Activated naive CD4-positive, alpha-beta T cell treated with anti-CD3 and anti-CD28 coated beads, Interleukin-2, amount 10 ng/mL, durations not matched to agents 5 hours and 36 hours (primary cell): ENCODE measurements around the gene PTGES2. TPM values are rescaled to one million over a fixed set of nuclear protein-coding genes. Genes with fewer than 3 reads are reported as not detected.

Experiments
- total RNA-seq, 2 experiments: library from RNA; stranded (reverse); gene quantifications; one replicate each; pipeline ENCODE4 v1.2.3, GENCODE V29; 2021

The PTGES2 gene
- total RNA-seq, result 10 to 100 TPM; 44.6 to 50.5 TPM

DNA sequence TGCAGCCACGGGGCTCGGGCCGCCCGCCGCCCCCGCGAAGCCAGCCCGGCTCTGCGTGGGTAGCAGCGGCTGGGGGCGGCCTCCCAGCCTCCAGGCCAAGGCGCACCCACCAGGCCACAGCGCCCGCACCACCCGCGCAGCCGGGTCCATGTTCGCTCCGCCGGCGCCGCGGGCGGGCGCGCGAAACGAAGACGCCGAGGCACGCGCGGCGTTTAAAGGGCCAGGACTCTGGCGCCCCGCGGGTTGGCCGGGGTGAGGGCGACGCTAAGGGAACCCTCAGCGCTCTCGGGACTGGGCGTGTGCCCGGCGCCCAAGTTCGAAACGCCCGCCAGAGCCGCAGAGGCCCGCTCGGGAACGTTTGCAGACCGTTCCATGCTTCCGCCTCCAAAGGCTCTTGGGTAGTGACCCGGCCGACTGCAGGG is at the start of gene PTGES2:
Gene PTGES2, minus strand, starts transcription at position 162 of the 422 bp plus-strand sequence. Its CDS starts 12 bp downstream, at position 150.

DNA sequence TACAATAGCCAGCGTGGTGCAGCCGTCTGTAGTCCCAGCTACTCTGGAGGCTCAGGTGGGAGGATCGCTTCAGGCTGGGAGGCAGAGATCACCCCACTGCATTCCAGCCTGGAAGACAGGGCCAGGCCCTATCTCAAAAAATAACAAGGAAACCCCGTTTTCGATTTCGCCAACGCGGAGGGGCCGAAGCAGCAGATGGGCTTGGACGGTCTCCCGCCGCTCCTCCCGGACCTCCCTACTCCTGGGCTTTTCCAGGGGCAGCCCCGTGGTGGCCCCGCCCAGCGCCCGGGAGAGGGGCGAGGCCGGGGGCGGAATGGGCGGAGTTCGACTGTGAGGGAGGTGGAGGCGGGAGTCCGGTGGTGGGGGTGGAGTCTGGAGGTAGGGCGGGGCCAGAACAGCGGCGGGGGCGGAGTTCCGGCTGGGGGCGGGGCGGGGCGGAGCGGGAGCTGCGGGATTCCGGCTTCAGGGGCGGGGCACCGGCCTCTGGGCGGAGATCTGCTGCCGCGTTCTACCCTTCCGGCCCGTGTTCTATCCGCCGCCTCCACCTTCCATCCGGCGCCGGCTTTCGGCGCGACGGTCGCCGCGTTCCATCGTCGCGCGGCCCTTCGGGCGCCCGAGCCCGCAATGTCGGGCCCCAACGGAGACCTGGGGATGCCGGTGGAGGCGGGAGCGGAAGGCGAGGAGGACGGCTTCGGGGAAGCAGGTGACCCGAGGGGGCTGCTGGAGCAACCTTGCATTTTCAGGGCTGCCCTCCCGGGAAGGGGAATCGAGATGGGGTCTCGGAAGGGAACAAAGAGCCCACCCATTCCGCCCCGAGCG is 32.5 kb upstream of the PTGES2 start, which contains the start of gene BBLN:
Gene BBLN, plus strand, starts transcription at position 482 of the 819 bp plus-strand sequence. Its CDS starts 143 bp downstream, at position 625.

DNA sequence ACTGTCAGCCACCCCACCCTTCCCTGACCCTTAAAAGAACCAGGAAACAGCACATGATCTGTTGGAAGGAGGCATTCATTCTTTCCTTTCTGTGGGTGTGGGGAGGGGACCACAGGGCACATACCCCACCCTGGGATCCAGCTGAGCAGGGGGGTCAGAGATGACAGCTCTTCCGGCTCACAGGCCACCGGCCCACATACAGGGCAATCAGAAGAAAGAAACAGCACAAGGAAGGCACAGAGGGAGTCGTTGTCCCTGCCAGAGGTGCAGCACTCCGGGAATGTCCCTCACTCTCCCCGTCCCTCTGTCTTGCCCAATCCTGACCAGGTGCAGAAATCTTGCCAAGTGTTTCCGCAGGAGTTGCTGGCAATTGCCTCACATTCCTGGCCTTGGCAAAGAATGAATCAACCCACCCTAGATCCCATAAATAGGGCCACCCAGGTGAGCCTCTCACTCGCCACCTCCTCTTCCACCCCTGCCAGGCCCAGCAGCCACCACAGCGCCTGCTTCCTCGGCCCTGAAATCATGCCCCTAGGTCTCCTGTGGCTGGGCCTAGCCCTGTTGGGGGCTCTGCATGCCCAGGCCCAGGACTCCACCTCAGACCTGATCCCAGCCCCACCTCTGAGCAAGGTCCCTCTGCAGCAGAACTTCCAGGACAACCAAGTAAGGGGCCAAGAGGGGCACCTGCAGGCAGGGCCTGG is 21.6 kb upstream of the PTGES2 start, which contains the start of gene LCN2:
Gene LCN2, plus strand, starts transcription at position 453 of the 701 bp plus-strand sequence. Its CDS starts 73 bp downstream, at position 526.

Other genes starting within 250 kb of the PTGES2 start
- gene ST6GALNAC6, start 228.1 kb downstream of the PTGES2 start, total RNA-seq, result 100 to 1,000 TPM; 119 to 129 TPM
- gene ST6GALNAC4, start 210.7 kb downstream of the PTGES2 start, total RNA-seq, result 10 to 100 TPM; 29.6 to 32.1 TPM
- 1 to 10 TPM; 1.0 to 1.2 TPM for gene PIP5KL1, start 197.0 kb downstream of the PTGES2 start, total RNA-seq
- 10 to 100 TPM; 59.0 to 60.3 TPM for gene DPM2, start 189.9 kb downstream of the PTGES2 start, total RNA-seq
- 100 to 1,000 TPM; 405 to 422 TPM for gene EEIG1, start 146.7 kb downstream of the PTGES2 start, total RNA-seq
- gene NAIF1, start 60.4 kb downstream of the PTGES2 start, total RNA-seq, result 10 to 100 TPM; 11.0 to 12.9 TPM
- gene SLC25A25, start 59.5 kb downstream of the PTGES2 start, total RNA-seq, result 10 to 100 TPM; 15.4 to 16.0 TPM
- gene LCN2, start 21.7 kb upstream of the PTGES2 start, total RNA-seq, result not detected
- 10 to 100 TPM; 95.0 to 96.0 TPM for gene BBLN, start 32.5 kb upstream of the PTGES2 start, total RNA-seq
- gene CIZ1, start 63.8 kb upstream of the PTGES2 start, total RNA-seq, result 100 to 1,000 TPM; 118 to 121 TPM
- gene DNM1, start 75.7 kb upstream of the PTGES2 start, total RNA-seq, result under 1 TPM; 0.25 to 0.99 TPM
- gene GOLGA2, start 148.3 kb upstream of the PTGES2 start, total RNA-seq, result 10 to 100 TPM; 40.3 to 47.1 TPM
- gene SWI5, start 148.5 kb upstream of the PTGES2 start, total RNA-seq, result 10 to 100 TPM; 10.9 to 12.1 TPM
- gene TRUB2, start 194.7 kb upstream of the PTGES2 start, total RNA-seq, result 10 to 100 TPM; 21.5 to 23.2 TPM
- gene COQ4, start 195.1 kb upstream of the PTGES2 start, total RNA-seq, result 10 to 100 TPM; 34.7 to 35.2 TPM
- 10 to 100 TPM; 11.5 to 14.4 TPM for gene SLC27A4, start 212.8 kb upstream of the PTGES2 start, total RNA-seq
- 10 to 100 TPM; 72.6 to 75.8 TPM for gene URM1, start 243.6 kb upstream of the PTGES2 start, total RNA-seq